ENCODE results near the gene HSD17B2.
A peak's percentile ranks its signal among the peaks of the same experiment; 100 is the strongest.

The HSD17B2 gene

DNA sequence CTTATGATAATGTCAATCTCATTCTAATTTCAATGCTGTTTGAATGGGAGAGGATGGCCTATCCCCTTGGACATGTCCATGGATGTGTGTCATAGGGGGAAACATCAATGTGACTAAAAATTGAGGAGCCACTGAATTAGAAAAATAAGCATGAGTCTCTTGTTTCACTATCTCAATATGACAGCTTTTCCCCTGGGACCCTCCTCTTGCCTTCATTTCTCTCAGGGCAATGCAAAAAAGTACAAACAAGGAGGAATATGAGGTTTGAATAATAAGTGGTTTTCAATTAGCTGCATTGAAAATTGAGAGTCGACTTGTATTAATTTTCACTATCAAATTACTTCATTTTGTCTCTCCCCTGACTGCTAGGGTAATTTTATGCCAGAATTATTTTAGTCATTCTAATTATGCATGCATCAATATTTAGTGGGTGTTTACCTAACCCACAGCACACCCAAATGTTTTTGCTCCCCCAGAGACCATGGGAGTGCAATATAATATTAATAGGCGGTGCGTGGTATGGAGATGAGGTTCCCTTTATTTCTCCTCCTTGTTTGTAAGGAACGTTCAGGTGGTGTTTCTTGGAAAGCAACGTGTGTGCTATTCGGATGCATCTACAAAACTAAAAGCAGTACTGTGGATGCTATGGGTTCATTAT is 17.0 kb upstream of the HSD17B2 start:
- H4K20me1 ChIP-seq: no peaks in the 10 kb centered on the region
- H3K4me2 ChIP-seq: no peak overlapping the region
- no peak overlapping the region for H3K27ac ChIP-seq
- no peak overlapping the region for H3K4me3 ChIP-seq
- no peaks in the 10 kb centered on the region for H3K27me3 ChIP-seq
- no peaks in the 10 kb centered on the region for H3K4me1 ChIP-seq
- no peak for TF ChIP-seq Cebpa-rat (IDR thresholded peaks at IDR 0.05)
- H3K36me3 ChIP-seq: no peaks in the 10 kb centered on the region
- H3K9ac ChIP-seq: no peak overlapping the region
- H3K9me3 ChIP-seq: peaks cover 9% of the 10 kb centered on the region

DNA sequence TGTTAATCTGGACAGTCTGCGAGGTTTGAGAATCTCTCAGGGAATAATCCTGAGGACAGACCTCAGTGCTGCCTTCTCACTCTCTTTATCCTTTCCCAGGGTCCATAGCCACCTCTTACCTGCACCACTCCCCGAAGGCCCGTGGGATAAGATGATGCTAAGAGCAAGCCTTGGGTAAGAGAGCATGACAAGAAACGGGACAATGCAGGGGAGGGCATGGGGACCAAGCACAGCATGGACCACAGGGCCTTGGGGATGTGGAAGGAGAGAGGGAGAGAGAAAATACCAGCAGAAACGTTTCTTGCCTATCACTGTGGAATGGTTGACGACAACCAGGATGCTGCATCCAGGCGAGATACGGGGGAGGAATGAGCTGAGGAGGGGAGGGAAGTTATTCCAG is 15.5 kb upstream of the HSD17B2 start:
- H3K4me1 ChIP-seq: no peaks in the 10 kb centered on the region
- H3K9ac ChIP-seq: no peak overlapping the region

DNA sequence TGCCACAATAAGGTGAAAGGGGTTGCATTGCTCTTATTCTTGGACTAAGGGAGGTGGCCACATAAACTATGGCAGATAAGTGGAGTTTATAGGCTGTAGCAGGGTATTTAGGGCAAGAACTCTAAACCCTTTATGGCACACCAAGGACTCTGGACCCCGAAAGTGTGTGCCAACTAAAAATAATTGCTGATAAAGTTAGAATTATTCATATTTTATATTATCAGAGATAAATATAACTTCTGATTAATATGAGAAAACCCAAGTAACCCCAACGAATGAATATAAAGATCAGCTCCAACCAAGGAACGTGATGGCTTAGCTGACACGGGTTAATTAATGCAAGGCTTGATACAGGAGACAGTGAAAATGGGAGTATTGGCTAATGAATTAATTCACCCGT is 15.0 kb upstream of the HSD17B2 start:
- no peak for TF ChIP-seq Cebpa-rat (IDR thresholded peaks at IDR 0.05)
- Histone ChIP-seq H3K27ac (no peak overlapping the region), H3K4me1 (no peaks in the 10 kb centered on the region), H3K36me3 (no peaks in the 10 kb centered on the region), H3K9ac (no peak overlapping the region), H4K20me1 (no peaks in the 10 kb centered on the region), H3K4me3 (no peak overlapping the region), H3K27me3 (no peaks in the 10 kb centered on the region), H3K9me3 (peaks cover 6% of the 10 kb centered on the region), H3K4me2 (no peak overlapping the region)

More for the DNA sequence above, 15.5 kb upstream of the HSD17B2 start:
- no peak for TF ChIP-seq Cebpa-rat (IDR thresholded peaks at IDR 0.05)
- Histone ChIP-seq H3K9me3 (peaks cover 8% of the 10 kb centered on the region), H4K20me1 (no peaks in the 10 kb centered on the region), H3K36me3 (no peaks in the 10 kb centered on the region), H3K27me3 (no peaks in the 10 kb centered on the region), H3K27ac (no peak overlapping the region), H3K4me2 (no peak overlapping the region), H3K4me3 (no peak overlapping the region)

GRCh38 chr16:82023206-82023605 is 11.8 kb upstream of the HSD17B2 start:
- no peak overlapping the region for H3K4me3 ChIP-seq
- no peak for TF ChIP-seq Cebpa-rat (IDR thresholded peaks at IDR 0.05)
- H3K27ac ChIP-seq: no peak overlapping the region
- no peak overlapping the region for H3K9ac ChIP-seq
- H3K4me1 ChIP-seq: no peaks in the 10 kb centered on the region
- H3K4me2 ChIP-seq: no peak overlapping the region
- no peaks in the 10 kb centered on the region for H4K20me1 ChIP-seq
- H3K27me3 ChIP-seq: no peaks in the 10 kb centered on the region
- peaks cover 6% of the 10 kb centered on the region; the same call in 1 of the 2 replicates for H3K9me3 ChIP-seq
- H3K36me3 ChIP-seq: no peaks in the 10 kb centered on the region

GRCh38 chr16:82024316-82024715 is 10.7 kb upstream of the HSD17B2 start:
- Histone ChIP-seq H4K20me1 (no peaks in the 10 kb centered on the region), H3K4me1 (no peaks in the 10 kb centered on the region), H3K27ac (no peak overlapping the region), H3K9me3 (peaks cover 6% of the 10 kb centered on the region; the same call in 1 of the 2 replicates), H3K4me3 (no peak overlapping the region), H3K36me3 (no peaks in the 10 kb centered on the region), H3K27me3 (no peaks in the 10 kb centered on the region), H3K9ac (no peak overlapping the region), H3K4me2 (no peak overlapping the region)
- TF ChIP-seq Cebpa-rat (IDR thresholded peaks at IDR 0.05): no peak

GRCh38 chr16:82024883-82025282 is 10.2 kb upstream of the HSD17B2 start:
- Histone ChIP-seq H3K4me1 (no peaks in the 10 kb centered on the region), H3K9me3 (peaks cover 6% of the 10 kb centered on the region; the same call in 1 of the 2 replicates), H3K4me2 (no peak overlapping the region), H4K20me1 (no peaks in the 10 kb centered on the region), H3K27ac (no peak overlapping the region), H3K27me3 (no peaks in the 10 kb centered on the region), H3K36me3 (no peaks in the 10 kb centered on the region), H3K4me3 (no peak overlapping the region), H3K9ac (no peak overlapping the region)
- no peak for TF ChIP-seq Cebpa-rat (IDR thresholded peaks at IDR 0.05)

GRCh38 chr16:82027629-82028064 is 7.4 kb upstream of the HSD17B2 start:
- Histone ChIP-seq H3K9me3 (peaks cover 6% of the 10 kb centered on the region; the same call in 1 of the 2 replicates), H4K20me1 (no peaks in the 10 kb centered on the region), H3K4me2 (no peak overlapping the region), H3K27me3 (no peaks in the 10 kb centered on the region), H3K27ac (no peak overlapping the region), H3K9ac (no peak overlapping the region), H3K4me3 (no peak overlapping the region), H3K4me1 (no peaks in the 10 kb centered on the region; the same call in 1 of the 2 replicates), H3K36me3 (no peaks in the 10 kb centered on the region)
- no peak for TF ChIP-seq Cebpa-rat (IDR thresholded peaks at IDR 0.05)

GRCh38 chr16:82031116-82032084 is 3.7 kb upstream of the HSD17B2 start:
- H4K20me1 ChIP-seq: no peaks in the 10 kb centered on the region
- H3K4me1 ChIP-seq: peaks cover 11% of the 10 kb centered on the region
- no peak for TF ChIP-seq Cebpa-rat (IDR thresholded peaks at IDR 0.05)
- H3K9me3 ChIP-seq: no peaks in the 10 kb centered on the region
- no peak overlapping the region for H3K27ac ChIP-seq
- H3K9ac ChIP-seq: no peak overlapping the region
- no peaks in the 10 kb centered on the region for H3K36me3 ChIP-seq
- H3K4me3 ChIP-seq: no peak overlapping the region
- no peaks in the 10 kb centered on the region for H3K27me3 ChIP-seq
- no peak overlapping the region for H3K4me2 ChIP-seq

- no peaks in the 10 kb centered on the region for H3K27me3 ChIP-seq
- H3K9ac ChIP-seq: no peak overlapping the region
- TF ChIP-seq Cebpa-rat (IDR thresholded peaks at IDR 0.05): no peak
- H3K27ac ChIP-seq: no peak overlapping the region
- H3K4me1 ChIP-seq: peaks cover 11% of the 10 kb centered on the region
- H4K20me1 ChIP-seq: no peaks in the 10 kb centered on the region
- H3K4me2 ChIP-seq: peak overlapping the region; percentile 41
- no peak overlapping the region for H3K4me3 ChIP-seq
- H3K36me3 ChIP-seq: no peaks in the 10 kb centered on the region
- H3K9me3 ChIP-seq: no peaks in the 10 kb centered on the region
These were observed 2.0 kb upstream of the HSD17B2 start for GRCh38 chr16:82033006-82033405.
